ENCODE measurements around the gene CUBN.

Gene CUBN

GRCh38 chr10:17171141-17171641 lies 41.6 kb upstream of the CUBN start:
- TF ChIP-seq CTCF (IDR thresholded peaks at IDR 0.05; ENCODE audit: low read depth, low read length): no peak
- H3K4me3 ChIP-seq (ENCODE audit: low read depth, low read length): peak overlapping the region; percentile 19; the same call in 1 of the 2 replicates

- H3K4me3 ChIP-seq (ENCODE audit: low read depth, low read length): no peak overlapping the region
- TF ChIP-seq CTCF (IDR thresholded peaks at IDR 0.05; ENCODE audit: low read depth, low read length): no peak
These were observed 40.2 kb upstream of the CUBN start for GRCh38 chr10:17169803-17170202.

GRCh38 chr10:17166699-17167098 lies 37.1 kb upstream of the CUBN start:
- no peak for TF ChIP-seq CTCF (IDR thresholded peaks at IDR 0.05; ENCODE audit: low read depth, low read length)
- no peak overlapping the region for H3K4me3 ChIP-seq (ENCODE audit: low read depth, low read length)

- no peak for TF ChIP-seq CTCF (IDR thresholded peaks at IDR 0.05; ENCODE audit: low read depth, low read length)
- no peak overlapping the region for H3K4me3 ChIP-seq (ENCODE audit: low read depth, low read length)
These were observed 33.2 kb upstream of the CUBN start for GRCh38 chr10:17162828-17163227.

- no peak for TF ChIP-seq CTCF (IDR thresholded peaks at IDR 0.05; ENCODE audit: low read depth, low read length)
- no peak overlapping the region for H3K4me3 ChIP-seq (ENCODE audit: low read depth, low read length)
These were observed 32.2 kb upstream of the CUBN start for GRCh38 chr10:17161775-17162174.

GRCh38 chr10:17157024-17157423 lies 27.4 kb upstream of the CUBN start:
- no peak overlapping the region for H3K4me3 ChIP-seq (ENCODE audit: low read depth, low read length)
- TF ChIP-seq CTCF (IDR thresholded peaks at IDR 0.05; ENCODE audit: low read depth, low read length): no peak

GRCh38 chr10:17155826-17156225 lies 26.2 kb upstream of the CUBN start:
- no peak overlapping the region for H3K4me3 ChIP-seq (ENCODE audit: low read depth, low read length)
- no peak for TF ChIP-seq CTCF (IDR thresholded peaks at IDR 0.05; ENCODE audit: low read depth, low read length)
